PC-3 (cell line): ENCODE data around the gene NACC1. TPM values are rescaled to one million over a fixed set of nuclear protein-coding genes. Genes with fewer than 3 reads are reported as not detected.

ENCODE experiments used
- ATAC-seq: fragments of 200-7000 bp; cut with Tn5 transposase; 2 replicates; pipeline ENCODE4 v1.9.1; 2020; ENCODE audit warnings: mild to moderate bottlenecking, moderate library complexity
- BruUV-seq: library from RNA; stranded (reverse); fragments of 400-500 nt; replicated peaks from 2 replicates; lab custom pipeline; 2021; lab: Mats Ljungman, UMichigan
- CTCF ChIA-PET: fragments of 300-600 bp; sonication (Branson Sonifier 250); formaldehyde crosslinking; loops from one replicate; lab custom pipeline; 2022; ENCODE audit warnings: antibody characterized with exemption; lab: Charles Lee
- POLR2A ChIA-PET: fragments of 300-600 bp; sonication (Branson Sonifier 250); formaldehyde crosslinking; loops from one replicate; lab custom pipeline; 2022; ENCODE audit warnings: antibody characterized with exemption; ENCODE audit not compliant: unreplicated experiment; lab: Charles Lee
- DNase-seq: peaks from one replicate; pipeline ENCODE4 v3.0.0-alpha.2; 2015
- H2AFZ ChIP-seq: fragments of 300-600 bp; sonication (generic); 2 replicates; pipeline ENCODE4 v1.6.0; 2016; ENCODE audit warnings: antibody characterized with exemption, low read length
- H3F3A ChIP-seq: fragments of 300-600 bp; sonication (generic); one replicate; pipeline ENCODE4 v1.6.0; 2017; ENCODE audit warnings: antibody characterized with exemption, low read length, control low read depth, mild to moderate bottlenecking; ENCODE audit not compliant: unreplicated experiment
- H3K27ac ChIP-seq: fragments of 300-600 bp; sonication (generic); 2 replicates; pipeline ENCODE4 v1.5.1; 2016; ENCODE audit warnings: mild to moderate bottlenecking, low read length
- H3K27me3 ChIP-seq: fragments of 300-600 bp; sonication (generic); 2 replicates; pipeline ENCODE4 v1.6.1; 2016; ENCODE audit warnings: low read length, mixed read lengths
- H3K36me3 ChIP-seq: fragments of 300-600 bp; sonication (generic); 2 replicates; pipeline ENCODE4 v1.6.1; 2016; ENCODE audit warnings: low read depth, mixed run types, low read length, mixed read lengths
- H3K4me1 ChIP-seq: fragments of 300-600 bp; sonication (generic); 2 replicates; pipeline ENCODE4 v1.5.1; 2016; ENCODE audit warnings: low read length; ENCODE audit not compliant: insufficient read depth
- H3K4me2 ChIP-seq: fragments of 300-600 bp; sonication (generic); 2 replicates; pipeline ENCODE4 v1.6.0; 2016; ENCODE audit warnings: low read length
- H3K4me3 ChIP-seq: fragments of 300-600 bp; sonication (generic); 2 replicates; pipeline ENCODE4 v1.5.1; 2016; ENCODE audit warnings: mild to moderate bottlenecking, low read length, mixed read lengths
- H3K79me2 ChIP-seq: fragments of 300-600 bp; sonication (generic); 2 replicates; pipeline ENCODE4 v1.6.1; 2017; ENCODE audit warnings: low read length, mixed read lengths
- H3K9ac ChIP-seq: fragments of 300-600 bp; sonication (generic); 2 replicates; pipeline ENCODE4 v1.6.0; 2016; ENCODE audit warnings: mild to moderate bottlenecking, low read length
- H3K9me2 ChIP-seq: fragments of 300-600 bp; sonication (generic); replicated peaks from 2 replicates; pipeline ENCODE4 v1.6.1; 2016; ENCODE audit warnings: mixed run types, low read length, mixed read lengths
- H3K9me3 ChIP-seq: fragments of 300-600 bp; sonication (generic); 2 replicates; pipeline ENCODE4 v1.6.1; 2016; ENCODE audit warnings: low read length, mixed read lengths
- H4K20me1 ChIP-seq: fragments of 300-600 bp; sonication (generic); 2 replicates; pipeline ENCODE4 v1.6.1; 2016; ENCODE audit warnings: low read length, mixed read lengths
- CTCF ChIP-seq: fragments of 300-600 bp; sonication (generic); conservative IDR thresholded peaks from 2 replicates; pipeline ENCODE4 v1.5.1; 2017; ENCODE audit warnings: antibody characterized with exemption, low read depth, mild to moderate bottlenecking, low read length
- EZH2 ChIP-seq: fragments of 300-600 bp; sonication (generic); IDR thresholded peaks from one replicate; pipeline ENCODE4 v1.6.1; 2017; ENCODE audit warnings: antibody characterized with exemption, mild to moderate bottlenecking, low read length; ENCODE audit not compliant: unreplicated experiment
- EZH2phosphoT487 ChIP-seq: fragments of 300-600 bp; sonication (generic); IDR thresholded peaks from 2 replicates; pipeline ENCODE4 v1.6.1; 2018; ENCODE audit warnings: mild to moderate bottlenecking, antibody characterized with exemption, low read length, borderline replicate concordance
- intact Hi-C: fragments of 100-400 bp; cut with micrococcal nuclease; formaldehyde crosslinking; loops from 2 replicates; pipeline ENCODE4 v1.9.0; 2023
- total RNA-seq: library from RNA; depleted of rRNA; stranded (reverse); fragments of >200 nt; gene quantifications from 2 replicates; pipeline ENCODE4 v1.2.3, GENCODE V29; 2014

The NACC1 gene
- total RNA-seq, 1 experiment from 2014 or later, result 266 TPM

GRCh38 chr19:13099073-13099999 lies 18.7 kb upstream of the NACC1 start:
- no peaks in the 10 kb centered on the region for H3K27me3 ChIP-seq
- ChIA-PET CTCF (no interaction called here), POLR2A (no interaction called here)
- H3K9ac ChIP-seq, result no peak overlapping the region
- DNase-seq (no peak), ATAC-seq (no peak)
- H3K36me3 ChIP-seq, result no peaks in the 10 kb centered on the region
- no peak overlapping the region for H3K4me2 ChIP-seq
- H3K4me1 ChIP-seq, result peaks cover 16% of the 10 kb centered on the region; the same call in 1 of the 2 replicates
- H3K27ac ChIP-seq, result no peak overlapping the region
- no peaks in the 10 kb centered on the region for H3K9me3 ChIP-seq
- no peak overlapping the region for H3K4me3 ChIP-seq
- no peak overlapping the region for H2AFZ ChIP-seq
- no peaks in the 10 kb centered on the region for H4K20me1 ChIP-seq
- no TSS peak for BruUV-seq
- intact Hi-C loops, result no loop called here
- H3F3A ChIP-seq, result no peaks in the 10 kb centered on the region
- TF ChIP-seq EZH2, result no peak
- no peak for TF ChIP-seq CTCF
- TF ChIP-seq EZH2phosphoT487, result no peak
- H3K79me2 ChIP-seq, result no peaks in the 10 kb centered on the region
- no peaks in the 10 kb centered on the region for H3K9me2 ChIP-seq

- Histone ChIP-seq H3K9me3 (no peaks in the 10 kb centered on the region), H3K4me2 (no peak overlapping the region), H3K27me3 (no peaks in the 10 kb centered on the region), H2AFZ (no peak overlapping the region), H3K4me3 (no peak overlapping the region), H3F3A (no peaks in the 10 kb centered on the region), H3K27ac (no peak overlapping the region), H3K36me3 (no peaks in the 10 kb centered on the region), H3K9ac (no peak overlapping the region), H3K79me2 (no peaks in the 10 kb centered on the region), H3K4me1 (peaks cover 13% of the 10 kb centered on the region; the same call in 1 of the 2 replicates), H3K9me2 (no peaks in the 10 kb centered on the region), H4K20me1 (no peaks in the 10 kb centered on the region)
- ChIA-PET CTCF (no interaction called here), POLR2A (no interaction called here)
- ATAC-seq, result no peak
- no peak for TF ChIP-seq EZH2phosphoT487
- intact Hi-C loops, result loop anchor here (5.0 kb wide), 1 partner anchor 52 kb away; the partner anchor contains the start of genes IER2 and STX10
- no peak for DNase-seq
- BruUV-seq, result no TSS peak
Observed at GRCh38 chr19:13100031-13100588, 18.0 kb upstream of the NACC1 start.

- Histone ChIP-seq H3K9ac (no peak overlapping the region), H2AFZ (no peak overlapping the region), H3K4me1 (peaks cover 13% of the 10 kb centered on the region; the same call in 1 of the 2 replicates), H3K27me3 (no peaks in the 10 kb centered on the region), H3K27ac (no peak overlapping the region), H3K36me3 (no peaks in the 10 kb centered on the region), H3K9me3 (no peaks in the 10 kb centered on the region), H3K4me2 (no peak overlapping the region), H3F3A (no peaks in the 10 kb centered on the region), H3K79me2 (no peaks in the 10 kb centered on the region), H4K20me1 (no peaks in the 10 kb centered on the region), H3K4me3 (no peak overlapping the region), H3K9me2 (no peaks in the 10 kb centered on the region)
- BruUV-seq, result no TSS peak
- ATAC-seq, result no peak
- CTCF ChIA-PET, result interaction anchor here (0.7 to 1.0 kb wide), 3 partner anchors 161 to 488 kb away, joined by 3 to 16 read pairs (median 6); no protein-coding TSS in a partner anchor
- peak; percentile 47 for DNase-seq
- POLR2A ChIA-PET, result no interaction called here
- TF ChIP-seq EZH2phosphoT487, result no peak
- peak; percentile 67 for TF ChIP-seq CTCF
- no peak for TF ChIP-seq EZH2
- intact Hi-C loops, result loop anchor here (5.0 kb wide), 1 partner anchor 51 kb away; the partner anchor contains the start of genes IER2 and STX10
Observed at GRCh38 chr19:13100841-13101589, 17.0 kb upstream of the NACC1 start.
